Measurements from ENCODE around the gene TSEN54.
"Not testable (repeated sequence)": the region's sequence is repeated elsewhere in the genome, so short reads cannot be mapped to it uniquely, and the experiment has no call there.

The TSEN54 gene

DNA sequence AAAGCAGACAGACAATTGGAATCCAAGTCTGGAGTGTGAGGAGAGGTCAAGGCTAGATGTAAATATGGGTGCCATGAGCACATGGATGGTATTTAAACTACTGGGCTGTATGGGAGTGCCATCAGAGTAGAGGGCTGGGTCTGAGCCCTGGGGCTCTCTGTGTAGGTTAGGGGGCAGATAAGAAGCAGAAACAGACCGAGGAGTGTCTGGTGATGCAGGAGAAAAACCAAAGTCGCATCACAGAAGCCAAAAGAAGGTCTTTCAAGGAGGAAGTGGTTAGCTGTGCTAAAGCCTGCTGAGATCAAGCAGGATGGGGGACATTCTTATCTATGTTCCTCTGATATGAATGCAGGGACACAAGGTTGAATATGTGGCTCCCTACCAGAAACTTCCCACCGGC, 1.9 kb downstream of the TSEN54 start:
- no peak for DNase-seq (ENCODE audit: low read depth)

DNA sequence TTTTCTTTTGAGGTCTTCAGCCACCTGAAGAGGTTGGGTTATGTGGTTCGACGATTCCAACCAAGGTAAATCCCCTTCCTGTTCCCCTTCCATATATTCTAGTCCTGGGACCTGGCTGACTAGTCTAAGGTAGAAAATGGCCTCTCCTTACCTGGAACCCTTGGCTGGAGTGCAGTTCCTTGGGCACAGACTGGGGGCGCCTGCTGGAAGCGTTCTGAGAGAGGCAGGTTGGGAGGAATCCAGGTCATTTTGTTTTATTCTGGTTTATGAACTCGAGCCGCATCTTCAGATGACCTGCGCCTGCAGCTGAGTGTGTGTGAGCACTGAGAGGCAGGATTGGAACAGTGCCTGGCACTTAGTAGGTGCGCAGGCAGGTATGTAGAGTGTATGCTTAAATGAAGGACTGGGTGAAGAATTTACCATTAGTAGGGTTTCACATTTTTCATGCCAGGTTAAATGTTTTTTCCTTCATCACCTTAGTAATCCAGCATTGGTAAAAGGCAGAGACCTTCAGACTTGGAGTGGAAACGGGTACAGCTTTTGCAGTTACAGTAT, 2.7 kb downstream of the TSEN54 start:
- no peak for DNase-seq (ENCODE audit: low read depth)

DNA sequence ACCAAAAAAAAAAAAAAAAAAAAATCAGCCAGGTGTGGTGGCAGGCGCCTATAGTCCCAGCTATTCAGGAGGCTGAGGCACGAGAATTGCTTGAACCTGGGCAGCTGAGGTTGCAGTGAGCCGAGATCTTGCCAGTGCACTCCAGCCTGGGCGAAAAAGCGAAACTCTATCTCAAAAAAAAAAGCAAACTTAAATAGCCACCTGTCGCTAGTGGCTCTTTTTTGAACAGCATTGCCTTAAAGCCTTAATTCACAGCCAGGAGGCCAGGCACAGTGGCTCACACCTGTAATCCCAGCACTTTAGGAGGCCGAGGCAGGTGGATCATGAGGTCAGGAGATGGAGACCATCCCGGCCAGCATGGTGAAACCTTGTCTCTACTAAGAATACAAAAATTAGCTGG, 4.1 kb downstream of the TSEN54 start:
- not testable (repeated sequence) for DNase-seq (ENCODE audit: low read depth)

DNA sequence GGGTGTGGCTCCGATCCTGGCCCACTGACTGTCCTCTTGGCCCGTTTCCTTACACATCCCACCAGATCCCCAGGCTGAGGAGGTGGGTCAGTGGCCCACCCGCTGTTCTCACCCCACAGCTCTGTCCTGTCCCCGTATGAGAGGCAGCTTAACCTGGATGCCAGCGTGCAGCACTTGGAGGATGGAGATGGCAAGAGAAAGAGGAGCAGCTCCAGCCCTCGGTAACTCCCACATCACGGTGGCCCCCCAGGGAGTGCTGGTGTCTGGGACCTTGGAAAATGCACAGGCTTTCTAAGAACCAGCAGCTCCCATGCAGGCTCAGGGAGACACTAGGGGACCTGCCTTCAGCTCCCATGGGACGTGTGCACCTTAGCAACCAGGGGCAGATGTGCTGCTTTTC, 5.0 kb downstream of the TSEN54 start:
- DNase-seq (ENCODE audit: low read depth) = no peak

DNA sequence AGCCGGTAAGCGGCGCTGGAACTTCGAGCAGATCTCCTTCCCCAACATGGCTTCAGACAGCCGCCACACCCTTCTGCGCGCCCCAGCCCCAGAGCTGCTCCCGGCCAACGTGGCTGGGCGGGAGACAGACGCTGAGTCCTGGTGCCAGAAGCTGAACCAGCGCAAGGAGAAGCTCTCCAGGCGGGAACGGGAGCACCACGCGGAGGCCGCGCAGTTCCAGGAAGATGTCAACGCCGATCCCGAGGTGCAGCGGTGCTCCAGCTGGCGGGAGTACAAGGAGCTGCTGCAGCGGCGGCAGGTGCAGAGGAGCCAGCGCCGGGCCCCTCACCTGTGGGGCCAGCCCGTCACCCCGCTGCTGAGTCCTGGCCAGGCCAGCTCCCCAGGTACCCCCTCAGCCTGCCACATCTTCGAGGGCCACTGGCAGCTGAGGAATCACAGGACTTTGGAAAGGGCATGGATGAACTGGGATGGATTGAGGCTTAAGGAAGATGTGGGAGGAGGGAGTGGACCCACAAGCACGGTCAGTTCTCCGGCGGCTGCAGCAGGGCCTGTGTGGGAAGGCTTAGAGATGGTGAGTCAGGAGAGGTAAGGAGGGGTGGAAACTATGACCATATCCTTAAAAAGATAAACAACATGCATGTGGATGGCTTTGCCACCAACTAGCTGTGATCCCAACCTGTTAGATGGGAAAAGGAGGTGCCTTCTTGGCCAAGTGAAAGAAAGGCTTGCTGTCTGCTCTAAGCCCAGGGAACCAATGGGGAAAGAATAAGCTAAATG, 5.8 kb downstream of the TSEN54 start:
- DNase-seq (ENCODE audit: low read depth) = peak; percentile 34

DNA sequence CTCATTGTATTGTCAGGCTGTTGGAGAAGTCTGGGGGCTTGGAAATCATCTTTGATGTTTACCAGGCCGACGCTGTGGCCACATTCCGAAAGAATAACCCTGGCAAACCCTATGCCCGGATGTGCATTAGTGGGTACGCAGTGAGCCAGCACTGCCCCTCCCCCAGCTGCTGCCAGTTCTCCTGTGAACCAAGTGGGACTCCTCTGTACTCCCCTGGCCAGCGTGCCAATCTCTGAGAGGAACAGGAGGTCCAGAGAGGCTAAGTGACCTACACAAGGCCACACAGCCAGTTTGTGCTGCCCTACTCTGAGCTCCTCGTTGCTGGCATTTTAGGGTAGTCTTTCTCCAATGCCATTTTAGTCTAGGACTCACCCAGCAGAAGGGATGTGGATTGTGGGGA, 7.3 kb downstream of the TSEN54 start:
- no peak for DNase-seq (ENCODE audit: low read depth)

DNA sequence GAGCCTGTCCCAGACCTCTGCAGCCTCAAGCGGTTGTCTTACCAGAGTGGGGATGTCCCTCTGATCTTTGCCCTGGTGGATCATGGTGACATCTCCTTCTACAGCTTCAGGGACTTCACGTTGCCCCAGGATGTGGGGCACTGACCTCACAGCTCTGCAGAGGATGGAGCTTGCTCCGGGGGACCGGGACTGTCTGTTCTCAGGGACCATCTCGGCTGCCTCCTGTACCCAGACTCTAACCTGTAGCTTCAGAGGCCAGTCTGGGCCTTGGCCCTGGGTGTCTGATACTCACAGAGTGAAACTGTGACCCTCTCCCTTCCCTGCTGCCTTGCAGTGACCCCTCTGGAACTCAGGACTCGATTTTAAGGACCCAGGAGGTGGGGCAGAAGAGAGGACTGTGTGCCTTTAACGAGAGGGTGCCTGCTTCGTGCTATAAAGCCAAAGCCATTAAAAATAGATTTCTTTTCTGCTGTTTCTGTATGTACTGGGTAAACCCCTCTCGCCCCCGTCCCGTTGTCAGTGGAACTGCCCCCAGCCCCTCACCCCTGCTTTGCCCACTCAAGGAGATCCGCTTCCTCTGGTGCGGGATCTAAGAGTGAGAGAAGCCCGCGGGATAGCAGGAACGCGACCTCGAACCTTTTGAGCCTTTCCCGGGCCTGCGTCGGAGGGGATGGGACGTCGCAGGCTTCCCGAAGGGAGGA, 8.1 kb downstream of the TSEN54 start:
- DNase-seq (ENCODE audit: low read depth) = no peak

DNA sequence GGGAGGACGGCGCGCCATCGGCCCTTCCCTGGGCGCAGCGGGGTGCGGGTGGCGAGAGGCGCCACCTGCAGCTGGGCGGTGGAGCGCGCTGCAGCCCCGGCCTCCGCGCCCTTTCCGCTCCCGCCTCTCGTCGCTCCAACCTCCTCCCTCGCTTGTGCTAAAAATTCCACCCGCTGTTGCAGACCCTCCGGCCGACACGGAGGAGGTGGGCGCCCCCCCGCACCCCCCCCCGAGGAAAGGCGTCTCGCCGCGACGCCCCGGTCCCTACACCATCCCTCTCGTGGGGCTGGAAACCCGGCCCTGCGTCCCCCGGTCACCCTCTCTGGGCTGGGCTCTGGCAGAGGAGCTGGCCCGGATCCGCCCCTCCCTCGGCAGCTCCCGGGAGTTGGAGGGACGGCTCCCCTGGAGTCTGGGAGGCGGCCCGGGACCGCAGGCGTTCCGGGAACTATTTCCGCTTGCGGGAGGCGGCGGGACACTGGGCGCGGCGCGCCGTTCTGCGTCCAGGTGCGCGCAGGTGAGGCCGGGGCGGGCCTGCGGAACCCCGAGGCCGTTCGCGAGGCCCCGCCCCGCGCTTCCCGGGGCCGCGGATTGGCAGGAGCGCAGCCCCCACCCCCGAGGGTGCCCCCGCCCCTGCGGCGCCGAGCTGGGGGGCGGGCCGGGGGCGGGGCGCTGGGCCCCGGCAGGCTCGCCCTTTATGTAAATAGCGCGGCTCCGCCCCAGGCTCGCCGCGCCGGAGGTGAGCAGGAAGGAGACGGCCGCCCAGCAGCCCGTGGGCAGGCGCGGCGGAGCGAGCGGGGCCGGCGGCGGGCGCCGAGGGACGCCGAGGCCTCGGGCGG, 8.9 kb downstream of the TSEN54 start, which contains the start of gene LLGL2:
Gene LLGL2, plus strand, starts transcription at position 728 of the 836 bp plus-strand sequence. CDS start 17,730 bp downstream, outside the sequence.
- peak; percentile 71 for DNase-seq (ENCODE audit: low read depth)

DNA sequence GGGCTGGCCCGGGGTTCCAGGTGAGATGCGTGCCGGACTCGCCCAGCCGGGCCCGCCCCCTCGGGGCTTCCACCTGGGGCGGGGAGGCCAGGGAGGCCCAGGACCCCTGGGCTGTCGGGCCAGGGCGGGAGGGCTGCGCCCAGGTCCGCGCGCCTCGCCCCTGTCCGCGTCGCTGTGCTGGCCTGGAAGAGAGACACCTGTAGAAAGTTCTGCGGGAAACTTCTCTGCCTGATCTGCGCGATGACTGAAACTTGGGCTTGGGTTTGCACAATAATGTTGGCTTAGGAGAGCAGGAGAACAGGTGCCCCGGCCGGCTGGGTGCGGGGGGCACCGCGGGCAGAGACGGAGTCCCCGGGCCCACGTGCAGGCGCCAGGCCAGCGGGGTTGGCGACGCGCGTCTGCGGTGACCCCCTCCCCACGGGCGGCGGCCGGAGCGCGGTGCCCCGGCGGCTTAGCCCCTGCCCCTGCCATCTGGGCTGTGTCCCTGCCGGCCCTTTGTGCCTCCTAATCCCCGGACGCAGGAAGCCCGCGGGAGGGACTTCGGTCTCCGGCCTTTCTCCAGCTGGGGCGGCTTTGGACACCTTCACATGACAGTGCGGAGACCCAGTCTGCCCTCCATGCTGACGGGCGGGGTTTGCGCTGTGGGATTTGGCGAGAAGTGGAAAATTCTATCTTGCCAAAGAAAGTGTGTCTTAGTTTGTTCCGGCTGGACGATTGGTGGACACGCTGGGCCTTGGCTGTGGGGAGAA, 9.7 kb downstream of the TSEN54 start:
- no peak for DNase-seq (ENCODE audit: low read depth)

DNA sequence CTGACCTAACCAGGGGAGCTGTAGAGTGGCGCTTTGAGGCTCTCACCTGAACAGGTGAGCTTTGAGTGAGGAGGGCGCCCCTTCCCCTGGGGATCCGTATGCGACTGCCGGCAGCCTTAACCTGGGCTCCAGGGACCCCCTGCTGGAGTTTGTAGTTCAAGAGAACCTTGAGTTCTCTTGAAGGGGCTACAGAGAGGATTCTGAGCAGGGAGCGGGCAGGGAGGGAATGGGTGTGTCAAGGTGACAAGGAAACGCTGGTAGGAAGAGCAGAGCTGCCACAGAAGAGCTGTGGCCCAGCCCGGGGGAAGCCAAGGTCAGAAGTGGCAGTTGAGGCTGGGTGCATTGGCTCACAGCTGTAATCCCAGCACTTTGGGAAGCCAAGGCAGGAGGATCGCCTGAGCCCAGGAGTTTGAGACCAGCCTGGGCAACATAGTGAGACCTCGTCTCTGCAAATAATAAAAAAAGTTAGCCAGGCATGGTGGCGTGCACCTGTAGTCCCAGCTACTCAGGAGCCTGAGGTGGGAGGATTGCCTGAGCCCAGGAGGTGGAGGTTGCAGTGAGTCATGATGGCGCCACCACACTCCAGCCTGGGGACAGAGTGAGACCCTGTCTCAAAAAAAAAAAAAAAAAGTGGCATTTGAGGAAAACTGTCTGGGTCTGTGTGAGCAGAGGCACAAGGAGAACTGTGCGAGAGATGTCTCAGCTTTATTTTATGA, 10.4 kb downstream of the TSEN54 start:
- DNase-seq (ENCODE audit: low read depth) = no peak

DNA sequence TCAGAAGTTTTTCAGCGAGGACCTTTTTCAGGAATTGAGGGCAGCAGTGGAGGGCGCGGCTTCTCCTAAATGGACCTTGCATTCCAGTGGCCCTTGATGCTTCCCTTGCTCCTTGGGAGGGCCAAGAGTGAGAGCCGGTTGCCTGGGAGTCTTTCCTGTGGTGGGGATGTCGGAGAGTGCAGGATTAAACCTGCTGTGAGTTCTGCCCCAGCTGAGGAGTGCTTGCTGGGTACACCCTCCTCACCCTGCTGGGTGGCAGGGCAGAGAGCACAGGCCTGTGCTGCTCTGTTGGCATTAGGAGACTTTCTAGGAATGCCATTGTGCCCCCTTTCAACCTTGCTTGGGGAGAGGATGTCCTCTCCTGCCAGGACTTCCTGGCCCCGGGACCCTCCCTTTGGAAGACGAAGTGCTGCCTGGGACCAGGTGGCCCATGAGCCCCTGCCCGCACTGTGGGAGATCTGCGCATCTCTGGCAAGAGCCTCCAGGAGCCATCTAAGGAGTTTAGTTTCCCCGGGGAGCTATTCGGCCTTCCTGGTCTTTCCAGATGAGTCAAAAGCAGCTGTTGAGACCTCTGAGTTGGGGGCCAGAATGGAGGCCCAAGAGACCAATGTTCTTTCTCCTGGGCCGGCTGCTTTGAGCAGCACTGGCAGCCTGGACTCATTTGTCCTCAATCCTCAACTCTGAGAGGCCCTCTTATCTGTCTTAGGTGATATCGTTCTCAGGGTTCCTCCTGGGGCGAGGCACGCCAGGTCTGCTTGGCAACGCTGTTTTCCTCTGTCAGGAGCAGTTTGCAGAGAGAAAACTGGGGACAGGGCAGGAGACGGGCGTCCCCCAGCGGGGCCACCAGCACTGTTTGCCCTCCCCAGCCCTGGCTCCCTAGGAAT, 14.8 kb downstream of the TSEN54 start:
- DNase-seq (ENCODE audit: low read depth) = no peak

DNA sequence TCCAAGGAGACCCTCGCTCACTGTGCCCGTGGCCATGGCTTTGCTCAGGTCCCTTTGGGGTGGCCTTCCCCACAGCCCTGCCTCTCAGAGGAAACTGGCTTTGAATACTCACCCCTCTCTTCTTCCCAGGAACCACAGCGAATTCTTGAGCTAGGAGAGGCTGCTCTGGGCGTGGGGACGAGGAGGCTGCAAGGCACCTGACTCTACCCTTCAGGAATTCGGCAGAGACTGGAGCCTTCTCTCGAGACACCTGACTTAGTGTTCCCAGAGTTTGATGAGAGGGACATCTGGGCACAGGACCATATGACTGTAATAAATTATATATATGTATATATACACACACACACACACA, 15.4 kb downstream of the TSEN54 start:
- peak; percentile 26 for DNase-seq (ENCODE audit: low read depth)

DNA sequence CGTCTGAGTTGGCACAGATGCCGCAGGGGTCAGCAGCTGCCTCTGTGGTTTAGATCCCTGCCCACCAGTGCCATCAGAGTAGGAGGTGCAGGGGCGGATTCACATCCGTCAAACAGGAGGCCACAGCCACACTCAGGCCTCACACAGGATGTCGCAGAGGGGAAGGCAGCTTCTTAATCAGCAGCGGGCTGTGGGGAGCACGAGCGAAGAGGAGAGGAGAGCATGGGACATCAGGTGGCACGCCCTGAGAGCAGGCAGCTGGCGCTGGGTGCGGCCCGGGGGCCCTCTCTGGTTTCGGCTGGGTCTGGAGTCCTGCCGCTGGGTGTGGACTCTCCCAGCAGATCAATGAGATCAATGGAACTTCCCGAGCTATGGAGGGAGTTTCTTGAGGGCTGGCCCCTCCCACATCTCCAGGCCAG, 18.8 kb downstream of the TSEN54 start:
- DNase-seq (ENCODE audit: low read depth) = no peak

DNA sequence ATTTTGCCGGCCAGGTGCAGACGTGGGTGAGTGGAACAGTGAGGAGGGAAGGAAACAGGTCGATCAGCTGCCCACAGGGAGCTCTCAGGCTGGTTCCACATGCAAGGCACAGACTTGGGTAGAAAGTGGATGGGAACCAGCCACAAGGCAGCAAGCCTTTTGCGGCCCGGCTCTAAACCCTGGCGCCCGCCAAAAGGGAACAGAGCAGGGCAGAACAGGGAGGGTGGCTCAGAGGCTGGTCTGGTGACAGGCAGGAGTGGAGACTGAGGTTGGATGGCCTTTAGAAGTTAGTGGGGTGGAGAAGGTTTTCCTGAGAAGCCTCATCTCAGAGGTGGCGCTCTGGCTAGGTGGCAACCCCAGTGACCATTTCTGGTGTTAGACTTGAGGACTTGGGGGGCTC, 19.5 kb downstream of the TSEN54 start:
- DNase-seq (ENCODE audit: low read depth) = no peak

DNA sequence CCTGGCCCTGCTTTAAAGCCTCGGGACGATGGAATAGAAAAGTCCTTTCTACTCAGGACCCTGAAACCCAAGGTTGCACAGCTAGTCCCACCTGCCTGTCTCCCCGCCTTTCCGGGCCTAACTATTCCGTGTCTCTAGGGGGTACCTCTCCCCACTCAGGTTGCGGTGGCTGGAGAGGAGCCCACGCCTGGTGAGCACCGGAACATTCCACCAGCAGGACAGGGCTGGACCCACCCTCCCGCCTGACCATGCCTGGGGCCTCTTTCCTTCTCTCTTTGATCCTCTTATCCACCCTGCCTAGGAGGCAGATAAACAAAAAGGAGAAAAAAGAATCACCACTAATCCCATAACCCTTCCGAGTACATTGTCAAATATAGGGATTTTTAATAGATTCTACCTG, 20.0 kb downstream of the TSEN54 start:
- no peak for DNase-seq (ENCODE audit: low read depth)

DNA sequence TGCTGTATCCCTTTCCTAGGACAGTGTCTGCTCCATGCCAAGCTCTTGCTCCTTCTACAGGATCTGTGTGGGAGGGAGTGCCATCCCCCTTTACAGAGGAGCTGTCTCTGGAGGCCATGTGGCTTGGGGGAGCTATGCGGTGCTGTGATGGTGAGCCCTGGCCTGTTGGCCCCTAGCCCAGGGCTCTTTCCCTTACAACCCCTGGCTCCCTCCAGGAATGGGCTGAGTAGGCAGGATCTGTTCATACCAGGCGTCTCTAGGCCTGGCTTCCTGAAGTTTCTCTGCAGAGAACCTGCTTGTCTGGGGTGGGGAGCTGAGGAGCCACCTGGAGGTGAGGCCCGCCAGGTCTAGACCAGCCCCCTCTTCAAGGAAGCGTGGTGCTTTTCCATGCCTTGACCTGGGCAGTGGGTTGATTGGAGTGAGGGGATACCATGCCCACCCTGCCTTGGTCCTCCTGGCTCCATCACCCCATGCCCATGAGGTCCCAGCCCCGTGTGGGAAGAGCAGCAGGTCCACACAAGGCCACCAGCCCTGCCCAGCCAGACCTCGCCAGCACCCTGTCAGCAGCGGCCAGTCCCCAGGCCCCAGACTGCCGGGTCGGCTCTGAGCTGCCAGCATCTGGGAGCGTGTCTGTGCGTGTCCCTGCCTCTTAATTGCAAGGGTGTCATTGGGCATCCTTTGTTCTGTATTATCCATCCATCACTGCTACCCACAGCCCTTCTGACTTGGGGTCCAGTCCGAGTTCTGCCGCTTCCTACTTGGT, 23.8 kb downstream of the TSEN54 start:
- DNase-seq (ENCODE audit: low read depth) = no peak

DNA sequence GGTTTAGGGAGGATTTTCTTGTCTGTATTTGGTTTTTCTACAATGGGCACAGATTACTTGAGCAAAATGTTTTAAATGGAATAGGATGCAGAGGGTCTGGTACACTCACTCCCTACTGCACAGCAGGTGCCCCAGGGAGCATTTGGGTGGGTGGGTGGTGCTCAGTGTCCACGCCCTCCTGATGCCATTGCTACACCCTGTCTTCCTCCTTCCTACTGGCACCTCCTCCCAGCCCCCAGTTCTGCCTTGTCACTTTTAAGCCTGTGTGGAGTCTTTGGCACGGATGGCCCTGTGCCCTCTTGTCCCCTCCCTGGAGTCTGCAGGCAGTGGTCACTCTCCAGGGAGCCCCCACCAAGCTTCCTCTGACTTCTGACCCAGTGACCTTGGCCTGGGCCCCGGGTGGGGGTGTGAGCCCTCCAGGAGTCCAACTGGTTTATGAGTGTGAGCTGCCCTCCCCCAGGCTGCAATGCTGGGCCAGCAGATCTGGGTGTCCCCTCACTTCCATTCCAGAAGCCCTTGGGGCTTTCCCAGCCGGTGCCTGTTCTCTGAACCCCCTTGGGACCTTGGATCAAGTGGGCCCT, 24.7 kb downstream of the TSEN54 start:
- DNase-seq (ENCODE audit: low read depth) = no peak

DNA sequence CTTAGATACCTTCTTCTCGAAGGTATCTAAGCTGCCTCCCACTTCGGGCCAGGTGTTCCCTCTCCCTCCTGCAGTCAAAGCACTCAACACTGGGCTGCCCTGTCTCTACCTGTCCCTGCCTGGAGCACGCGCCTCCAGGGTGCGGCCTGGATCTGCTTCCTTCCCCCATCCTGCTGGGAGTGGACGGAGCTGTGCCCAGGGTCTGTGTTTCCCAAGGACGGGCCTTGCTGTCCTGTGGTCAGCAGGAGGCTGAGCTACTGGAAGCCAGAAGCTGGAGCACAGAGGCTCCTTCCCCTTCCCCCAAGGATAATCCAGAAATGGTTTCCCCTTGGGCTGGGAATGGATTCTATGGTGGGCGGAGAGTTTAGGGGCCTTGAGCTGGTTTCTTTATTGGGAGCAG, 25.9 kb downstream of the TSEN54 start:
- no peak for DNase-seq (ENCODE audit: low read depth)
